CD4-positive, alpha-beta T cell (primary cell): ENCODE results near the gene NAB2. TPM values are rescaled to one million over a fixed set of nuclear protein-coding genes. Genes with fewer than 3 reads are reported as not detected.

Experiments
- ATAC-seq: fragments of 200-7000 bp; cut with Tn5 transposase; one replicate; pipeline ENCODE4 v1.10.0; 2022; ENCODE audit warnings: mild to moderate bottlenecking; ENCODE audit not compliant: poor library complexity
- CTCF ChIA-PET: fragments of 350-600 bp; sonication (Branson Sonifier 250); formaldehyde crosslinking; loops from one replicate; lab custom pipeline; 2021; ENCODE audit warnings: antibody characterized with exemption, inconsistent platforms; lab: Charles Lee
- POLR2A ChIA-PET: fragments of 350-600 bp; sonication (Branson Sonifier 250); formaldehyde crosslinking; loops from one replicate; lab custom pipeline; 2021; ENCODE audit warnings: antibody characterized with exemption, inconsistent platforms; lab: Charles Lee
- DNase-seq, 14 experiments: peaks; one replicate each; pipeline ENCODE4 v3.0.0-alpha.2; 2013 to 2020; ENCODE audit warnings: mixed read lengths in 2 of 14
- H3K27ac ChIP-seq, 2 donors: one replicate each; pipeline versions ENCODE4 v1.5.1 to v1.7.0; 2013; ENCODE audit warnings: low read length in 2 of 2, low read depth in 1 of 2, mild to moderate bottlenecking in 1 of 2
- H3K27me3 ChIP-seq, 2 experiments: 1 replicate in 1 of 2; 2 replicates in 1 of 2; pipeline versions ENCODE4 v1.6.1 to v1.7.0; 2013; ENCODE audit warnings: low read length in 2 of 2, control low read depth in 1 of 2, mild to moderate bottlenecking in 1 of 2, moderate library complexity in 1 of 2; ENCODE audit not compliant: insufficient read depth in 2 of 2, control insufficient read depth in 1 of 2
- H3K36me3 ChIP-seq: one replicate; pipeline ENCODE4 v1.6.1; 2013; ENCODE audit warnings: low read length, control low read depth; ENCODE audit not compliant: insufficient read depth
- H3K4me1 ChIP-seq: one replicate; pipeline ENCODE4 v1.6.1; 2013; ENCODE audit warnings: low read length, control low read depth; ENCODE audit not compliant: insufficient read depth
- H3K4me3 ChIP-seq: one replicate; pipeline ENCODE4 v1.5.1; 2013; ENCODE audit warnings: mild to moderate bottlenecking, low read length, moderate library complexity
- H3K9me3 ChIP-seq, 2 experiments: 1 replicate in 1 of 2; 2 replicates in 1 of 2; pipeline versions ENCODE4 v1.6.1 to v1.7.0; 2013; ENCODE audit warnings: low read length in 2 of 2, mild to moderate bottlenecking in 2 of 2, control low read depth in 1 of 2, moderate library complexity in 1 of 2; ENCODE audit not compliant: control insufficient read depth in 1 of 2, insufficient read depth in 1 of 2
- H3K27ac Mint-ChIP-seq: one replicate; pipeline ENCODE4 v1.8.0; 2020; ENCODE audit warnings: mixed read lengths
- H3K27me3 Mint-ChIP-seq: one replicate; pipeline ENCODE4 v1.8.0; 2021; ENCODE audit warnings: mixed read lengths
- H3K36me3 Mint-ChIP-seq: one replicate; pipeline ENCODE4 v1.8.0; 2021; ENCODE audit warnings: low read depth, mixed read lengths
- H3K4me1 Mint-ChIP-seq: one replicate; pipeline ENCODE4 v1.8.0; 2021; ENCODE audit warnings: low read depth, mixed read lengths
- H3K4me3 Mint-ChIP-seq: one replicate; pipeline ENCODE4 v1.8.0; 2020; ENCODE audit warnings: mild to moderate bottlenecking, mixed read lengths
- H3K9me3 Mint-ChIP-seq: one replicate; pipeline ENCODE4 v1.8.0; 2020; ENCODE audit warnings: mixed read lengths
- CTCF ChIP-seq: fragments of 200-600 bp; IDR thresholded peaks from one replicate; pipeline ENCODE4 v1.8.0; 2022; ENCODE audit warnings: antibody characterized with exemption, mild to moderate bottlenecking
- intact Hi-C, 2 experiments: fragments of 100-400 bp; cut with DNase I in 1 of 2; cut with micrococcal nuclease in 1 of 2; formaldehyde crosslinking; loops; one replicate each; pipeline versions ENCODE4 v1.15.1 to v1.9.0; 2023 to 2025; cut with DNase I, micrococcal nuclease
- total RNA-seq, 174 experiments: library from RNA in 2 of 174; stranded (reverse) in 2 of 174; gene quantifications; one replicate each; pipeline ENCODE4 v1.2.3 and lab custom pipeline; 2021 to 2026

NAB2 gene
- total RNA-seq, 2 experiments from 2014 or later = 4.8 to 6.1 TPM

GRCh38 chr12:57042695-57043094, 46.2 kb upstream of the NAB2 start:
- no peaks in the 10 kb centered on the region for H3K27me3 ChIP-seq
- H3K36me3 Mint-ChIP-seq = no peaks in the 10 kb centered on the region
- intact Hi-C loops = no loop called here

GRCh38 chr12:57044468-57044867, 44.4 kb upstream of the NAB2 start:
- Mint-ChIP-seq H3K4me1 (peaks cover 36% of the 10 kb centered on the region), H3K27ac (no peak overlapping the region), H3K9me3 (no peaks in the 10 kb centered on the region), H3K36me3 (no peaks in the 10 kb centered on the region), H3K27me3 (no peaks in the 10 kb centered on the region), H3K4me3 (no peak overlapping the region)
- POLR2A ChIA-PET = no interaction called here
- CTCF ChIA-PET = no interaction called here
- DNase-seq (no peak), ATAC-seq (no peak)
- peaks cover 20% of the 10 kb centered on the region for H3K4me1 ChIP-seq
- H3K27me3 ChIP-seq = no peaks in the 10 kb centered on the region
- H3K4me3 ChIP-seq = no peak overlapping the region
- H3K27ac ChIP-seq = no peak overlapping the region
- TF ChIP-seq CTCF = no peak
- no peaks in the 10 kb centered on the region for H3K9me3 ChIP-seq
- intact Hi-C loops = no loop called here
- H3K36me3 ChIP-seq = no peaks in the 10 kb centered on the region

More at GRCh38 chr12:57042695-57043094, 46.2 kb upstream of the NAB2 start:
- peaks cover 12% of the 10 kb centered on the region for H3K4me1 ChIP-seq
- no peaks in the 10 kb centered on the region for H3K9me3 ChIP-seq
- H3K36me3 ChIP-seq = no peaks in the 10 kb centered on the region
- H3K4me3 ChIP-seq = no peak overlapping the region
- H3K4me3 Mint-ChIP-seq = no peak overlapping the region
- no peak overlapping the region for H3K27ac Mint-ChIP-seq
- DNase-seq = no peak
- ChIA-PET CTCF (no interaction called here), POLR2A (no interaction called here)
- no peak for ATAC-seq
- H3K4me1 Mint-ChIP-seq = peaks cover 32% of the 10 kb centered on the region
- no peaks in the 10 kb centered on the region for H3K9me3 Mint-ChIP-seq
- no peak for TF ChIP-seq CTCF
- no peaks in the 10 kb centered on the region for H3K27me3 Mint-ChIP-seq
- H3K27ac ChIP-seq = no peak overlapping the region

- no peak for TF ChIP-seq CTCF
- no peaks in the 10 kb centered on the region for H3K9me3 ChIP-seq
- H3K4me3 ChIP-seq = no peak overlapping the region
- ChIA-PET CTCF (no interaction called here), POLR2A (no interaction called here)
- Mint-ChIP-seq H3K9me3 (no peaks in the 10 kb centered on the region), H3K4me3 (no peak overlapping the region), H3K27ac (no peak overlapping the region), H3K36me3 (no peaks in the 10 kb centered on the region), H3K4me1 (peaks cover 33% of the 10 kb centered on the region), H3K27me3 (no peaks in the 10 kb centered on the region)
- H3K27me3 ChIP-seq = no peaks in the 10 kb centered on the region
- intact Hi-C loops = no loop called here
- no peak overlapping the region for H3K27ac ChIP-seq
- ATAC-seq = no peak
- H3K36me3 ChIP-seq = no peaks in the 10 kb centered on the region
- DNase-seq = no peak
- H3K4me1 ChIP-seq = peaks cover 20% of the 10 kb centered on the region
Observed at GRCh38 chr12:57044889-57045288, 44.0 kb upstream of the NAB2 start.
